Heart right ventricle (tissue), 16 donors: Measurements from ENCODE around the gene PCP2. TPM values are rescaled to one million over a fixed set of nuclear protein-coding genes. Genes with fewer than 3 reads are reported as not detected.

ENCODE experiments used
- ATAC-seq, 8 donors: fragments of 200-7000 bp; cut with Tn5 transposase; one replicate each; pipeline ENCODE4 v1.9.1; 2020; ENCODE audit warnings: mild to moderate bottlenecking in 8 of 8, moderate library complexity in 8 of 8, moderate number of reproducible peaks in 1 of 8
- DNase-seq, 2 donors: peaks; one replicate each; pipeline ENCODE4 v3.0.0-alpha.2; 2020
- H3K27ac ChIP-seq, 10 donors: fragments of 200-600 bp; sonication (generic) in 2 of 10; one replicate each; pipeline versions ENCODE4 v1.5.0 to v1.8.0; 2020 to 2022; ENCODE audit warnings: mild to moderate bottlenecking in 3 of 10
- H3K27me3 ChIP-seq, 7 donors: fragments of 200-600 bp; one replicate each; pipeline ENCODE4 v1.8.0; 2021 to 2022; ENCODE audit warnings: mild to moderate bottlenecking in 2 of 7
- H3K36me3 ChIP-seq, 9 donors: fragments of 200-600 bp; sonication (generic) in 1 of 9; one replicate each; pipeline versions ENCODE4 v1.5.0 to v1.8.0; 2020 to 2022; ENCODE audit warnings: mild to moderate bottlenecking in 2 of 9
- H3K4me1 ChIP-seq, 9 donors: fragments of 200-600 bp; sonication (generic) in 1 of 9; one replicate each; pipeline versions ENCODE4 v1.5.0 to v1.8.0; 2020 to 2022; ENCODE audit warnings: mild to moderate bottlenecking in 4 of 9
- H3K4me3 ChIP-seq, 10 donors: fragments of 200-600 bp; sonication (generic) in 2 of 10; one replicate each; pipeline versions ENCODE4 v1.5.0 to v1.8.0; 2020 to 2022; ENCODE audit warnings: mild to moderate bottlenecking in 7 of 10, moderate library complexity in 2 of 10
- H3K9me3 ChIP-seq, 11 donors: fragments of 200-600 bp in 10 of 11; sonication (generic) in 2 of 11; one replicate each; pipeline versions ENCODE4 v1.5.0 to v1.8.0; 2013 to 2022; ENCODE audit warnings: mild to moderate bottlenecking in 2 of 11, control low read depth in 1 of 11, moderate library complexity in 1 of 11
- WGBS, 2 donors: extraction: QIAGEN DNeasy Blood & Tissue Kit; methylation state at CpG; one replicate each; pipeline ENCODE4 v1.1.7; 2013; ENCODE audit warnings: inconsistent platforms in 1 of 2; 5-methylcytosine and 5-hydroxymethylcytosine counted together
- intact Hi-C, 10 donors: fragments of 100-400 bp; cut with DNase I; formaldehyde crosslinking; loops; one replicate each; pipeline versions ENCODE4 v1.11.1 to v1.14.2; 2022
- polyA plus RNA-seq, 2 donors: library from polyadenylated mRNA; stranded (reverse); fragments of 200-250 nt; gene quantifications; one replicate each; pipeline ENCODE4 v1.2.3, GENCODE V29; 2013
- total RNA-seq, 10 donors: library from RNA; stranded (reverse); fragmentation: NEBNext Ultra II Directional in 3 of 10; extraction: Animal tissue kit (Norgen Biotek cat#: 25700) in 3 of 10; gene quantifications; one replicate each; pipeline versions ENCODE4 v1.2.1 to v1.2.4, GENCODE V29; 2021 to 2023
- TF ChIP-seq, protein P1 (sequence below), 9 donors: fragments of 200-600 bp; sonication (generic) in 2 of 9; IDR thresholded peaks; one replicate each; pipeline versions ENCODE4 v1.5.0 to v1.8.0; 2021 to 2022; ENCODE audit warnings: antibody characterized with exemption in 9 of 9, mild to moderate bottlenecking in 5 of 9, moderate library complexity in 1 of 9
- donor health status: Arrhythmogenic right ventricular cardiomyopathy.
- donor health status: ischemic (EF 13 %, LVEDD 7.1; RV severe dilation, severe dysfunction).
- donor health status: healthy with polysubstance abuse.
- donor health status: DM: no; HTN: yes; CAD: no.
- donor health status: DM: no; HTN: no; CAD: no.
- donor health status: ischemic (EF 25% LVEDD 6.9; RV normal size, moderate dysfunction).
- donor health status: ischemic (EF 25% LVEDD 5.7; RV mildly dilated, moderate dysfunction).
- donor health status: healthy.
- donor health status: DM: yes; HTN: yes; CAD: no.
- donor health status: Ischemic cardiomyopathy.
- donor health status: ischemic (EF 35%, LVEDD 5.7; RV mildly dilated, moderate dysfunction).
- donor health status: nonischemic (EF 11% LVEDD 7.7; RV severe dilation, severe dysfunction).
- donor health status: DM: yes; HTN: yes; CAD: no.
- donor health status: PGD.
- donor health status: ischemic (EF 29% LVEDD 5.4; RV normal size, mild dysfunction).
- donor health status: nonischemic (EF 23%, LVEDD 6.1; RV moderate dilation, normal function).

The PCP2 gene
- total and polyA plus RNA-seq, 12 donors = 0.35 to 3.8 (median 1.6) TPM; not detected in 2

DNA sequence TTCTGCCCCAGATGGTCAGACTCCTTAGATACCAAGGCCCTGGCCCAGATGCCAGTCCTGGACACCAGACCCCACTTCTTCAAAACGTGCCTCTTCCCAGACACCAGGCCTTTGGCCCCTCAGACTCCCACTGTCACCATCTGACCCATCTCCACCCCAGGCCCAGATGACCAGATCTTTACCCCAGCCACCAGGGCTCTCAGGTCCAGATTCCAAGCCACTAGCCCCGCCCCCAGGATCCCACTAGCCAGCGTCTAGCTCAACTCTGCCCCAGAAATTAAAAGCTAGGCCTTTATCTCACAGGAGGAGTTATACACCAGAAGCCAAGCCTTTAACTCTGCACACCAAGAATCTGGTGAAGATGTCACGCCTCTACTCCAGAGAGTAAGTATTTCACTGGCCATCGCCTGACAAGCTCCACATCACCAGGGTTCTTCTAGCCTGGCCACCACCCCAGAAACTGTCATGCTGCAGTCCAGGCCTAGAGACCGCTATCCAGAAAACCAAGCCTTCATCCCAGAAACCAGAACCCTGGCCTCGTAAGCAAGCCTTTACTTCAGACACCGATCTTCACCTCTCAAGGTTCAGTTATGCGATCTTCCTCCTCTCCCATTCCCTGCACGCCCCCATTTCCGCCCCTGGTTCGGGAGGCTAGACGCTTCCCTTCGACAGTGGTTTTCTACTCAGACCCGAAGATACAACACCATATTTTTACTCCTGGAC lies 4.8 kb downstream of the PCP2 start:
- ATAC-seq (no peak), DNase-seq (no peak)
- TF ChIP-seq, protein P1, sequence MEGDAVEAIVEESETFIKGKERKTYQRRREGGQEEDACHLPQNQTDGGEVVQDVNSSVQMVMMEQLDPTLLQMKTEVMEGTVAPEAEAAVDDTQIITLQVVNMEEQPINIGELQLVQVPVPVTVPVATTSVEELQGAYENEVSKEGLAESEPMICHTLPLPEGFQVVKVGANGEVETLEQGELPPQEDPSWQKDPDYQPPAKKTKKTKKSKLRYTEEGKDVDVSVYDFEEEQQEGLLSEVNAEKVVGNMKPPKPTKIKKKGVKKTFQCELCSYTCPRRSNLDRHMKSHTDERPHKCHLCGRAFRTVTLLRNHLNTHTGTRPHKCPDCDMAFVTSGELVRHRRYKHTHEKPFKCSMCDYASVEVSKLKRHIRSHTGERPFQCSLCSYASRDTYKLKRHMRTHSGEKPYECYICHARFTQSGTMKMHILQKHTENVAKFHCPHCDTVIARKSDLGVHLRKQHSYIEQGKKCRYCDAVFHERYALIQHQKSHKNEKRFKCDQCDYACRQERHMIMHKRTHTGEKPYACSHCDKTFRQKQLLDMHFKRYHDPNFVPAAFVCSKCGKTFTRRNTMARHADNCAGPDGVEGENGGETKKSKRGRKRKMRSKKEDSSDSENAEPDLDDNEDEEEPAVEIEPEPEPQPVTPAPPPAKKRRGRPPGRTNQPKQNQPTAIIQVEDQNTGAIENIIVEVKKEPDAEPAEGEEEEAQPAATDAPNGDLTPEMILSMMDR (IDR thresholded peaks at IDR 0.05) = no peak
- peak overlapping the region; percentile 71 to 95 (median 88) for H3K4me3 ChIP-seq
- peaks cover 0 to 50% (median 10%) of the 10 kb centered on the region in 9 donors for H3K36me3 ChIP-seq
- peak overlapping the region in 9 of 10 donors; percentile 54 to 89 (median 76) for H3K27ac ChIP-seq
- H3K4me1 ChIP-seq = peaks cover 11 to 39% (median 30%) of the 10 kb centered on the region in 9 donors
- WGBS, 2 donors = 5% methylated on average over 15 of the region's 15 CpGs
- H3K27me3 ChIP-seq = no peaks in the 10 kb centered on the region
- no peaks in the 10 kb centered on the region for H3K9me3 ChIP-seq
- intact Hi-C loops = loop anchor here in 1 of 10 donors (5.0 kb wide), 1 partner anchor 91 kb away; the partner anchor contains the start of gene PNPLA6

DNA sequence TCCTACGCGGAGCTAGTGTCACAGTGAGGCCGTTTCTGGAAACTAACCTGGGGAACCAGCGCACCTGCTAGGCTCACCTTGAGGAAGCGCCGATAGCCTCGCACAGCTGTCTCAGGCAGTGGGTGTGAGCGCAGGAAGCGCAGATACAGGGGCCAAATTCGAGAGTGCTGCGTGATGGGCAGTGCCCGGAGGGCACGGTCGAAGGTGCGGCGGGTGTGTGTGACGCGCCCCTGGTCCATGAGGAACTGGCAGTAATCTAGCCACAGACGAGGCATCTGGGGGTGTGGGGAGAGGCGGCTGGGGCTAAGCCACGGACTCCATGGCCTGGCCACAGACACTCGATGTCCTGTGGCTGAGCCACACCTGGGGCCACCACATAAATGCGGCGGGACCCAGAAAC lies 6.4 kb downstream of the PCP2 start:
- Histone ChIP-seq H3K27me3 (no peaks in the 10 kb centered on the region), H3K4me3 (no peak overlapping the region), H3K27ac (no peak overlapping the region), H3K9me3 (no peaks in the 10 kb centered on the region), H3K36me3 (peaks cover 0 to 60% (median 26%) of the 10 kb centered on the region in 9 donors), H3K4me1 (peaks cover 11 to 39% (median 30%) of the 10 kb centered on the region in 9 donors)
- 90 to 96% methylated on average over 24 of the region's 24 CpGs for WGBS, 2 donors
- DNase-seq (no peak), ATAC-seq (no peak)
- intact Hi-C loops = loop anchor here in 1 of 10 donors (5.0 kb wide), 1 partner anchor 90 kb away; the partner anchor contains the start of gene PNPLA6
- TF ChIP-seq, protein P1 (IDR thresholded peaks at IDR 0.05) = no peak

DNA sequence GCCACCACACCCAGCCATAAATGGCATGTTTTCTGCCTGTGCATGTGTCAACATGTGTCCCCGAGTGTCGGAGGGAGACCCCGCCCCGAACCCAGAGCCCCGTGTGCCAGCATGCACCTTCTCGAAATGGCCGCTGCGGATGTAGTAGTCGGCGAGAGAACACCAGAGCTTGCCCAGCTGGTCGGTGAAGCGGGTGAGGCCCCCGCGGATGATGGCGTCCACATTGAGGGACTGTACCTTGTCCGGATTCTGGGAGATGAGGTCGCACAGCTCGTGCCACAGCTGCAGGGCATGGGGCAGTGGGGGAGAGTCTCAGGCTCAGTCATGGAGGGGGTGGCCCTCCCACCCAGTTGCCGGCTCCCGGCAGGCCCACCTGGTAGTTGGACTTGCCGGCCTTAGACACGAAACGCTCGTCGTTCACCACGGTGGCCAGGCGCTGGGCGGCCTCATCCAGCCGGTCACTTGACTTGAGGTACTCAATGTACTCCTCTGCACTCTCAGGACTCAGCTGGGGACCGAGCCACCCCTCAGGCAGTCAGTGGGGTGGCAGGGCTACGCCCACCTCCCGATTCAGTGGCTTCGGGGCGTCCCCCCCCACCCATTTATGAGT lies 7.7 kb downstream of the PCP2 start:
- H3K4me1 ChIP-seq = peaks cover 11 to 34% (median 28%) of the 10 kb centered on the region in 9 donors
- DNase-seq (no peak), ATAC-seq (no peak)
- no peak overlapping the region for H3K4me3 ChIP-seq
- peaks cover 0 to 70% (median 39%) of the 10 kb centered on the region in 9 donors for H3K36me3 ChIP-seq
- TF ChIP-seq, protein P1 (IDR thresholded peaks at IDR 0.05) = no peak
- no peaks in the 10 kb centered on the region for H3K9me3 ChIP-seq
- intact Hi-C loops = loop anchor here in 1 of 10 donors (5.0 kb wide), 1 partner anchor 89 kb away; the partner anchor contains the start of gene PNPLA6
- WGBS, 2 donors = 97% methylated on average over 34 of the region's 34 CpGs
- H3K27ac ChIP-seq = no peak overlapping the region
- H3K27me3 ChIP-seq = no peaks in the 10 kb centered on the region

DNA sequence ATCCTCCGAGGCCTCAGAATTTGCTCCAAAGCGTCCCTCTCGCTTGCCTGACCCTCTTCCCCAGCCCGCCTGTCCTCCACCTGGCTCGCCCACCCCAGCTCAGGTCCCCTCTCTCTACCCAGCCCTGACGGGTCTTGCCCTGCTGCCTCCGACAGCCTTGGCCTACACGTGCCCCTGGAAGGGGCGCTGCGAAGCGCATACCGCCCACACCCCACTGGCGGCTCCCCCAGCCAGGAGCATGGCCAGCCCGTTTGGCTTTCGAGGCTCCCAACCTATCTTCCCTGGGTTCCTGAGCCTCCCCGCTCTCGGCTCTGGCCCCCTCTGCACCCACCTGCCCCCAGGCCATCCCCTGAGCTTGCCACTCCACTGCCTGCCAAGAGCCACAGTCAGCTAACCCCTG lies 8.7 kb downstream of the PCP2 start:
- ATAC-seq = no peak
- H3K27me3 ChIP-seq = no peaks in the 10 kb centered on the region
- peaks cover 7 to 24% (median 18%) of the 10 kb centered on the region in 9 donors for H3K4me1 ChIP-seq
- intact Hi-C loops = loop anchor here in 1 of 10 donors (5.0 kb wide), 1 partner anchor 88 kb away; the partner anchor contains the start of gene PNPLA6
- no peak overlapping the region for H3K4me3 ChIP-seq
- H3K27ac ChIP-seq = no peak overlapping the region
- DNase-seq = no peak
- no peaks in the 10 kb centered on the region for H3K9me3 ChIP-seq
- WGBS, 2 donors = 92 to 93% methylated on average over 17 of the region's 17 CpGs
- H3K36me3 ChIP-seq = peaks cover 0 to 80% (median 44%) of the 10 kb centered on the region in 9 donors
- TF ChIP-seq, protein P1 (IDR thresholded peaks at IDR 0.05) = no peak
